A549 (cell line): Measurements from ENCODE around the gene TUT4.

Experiments
- ATOH8 ChIP-seq: fragments of 250-450 bp; sonication (Bioruptor Pico); IDR thresholded peaks from 2 replicates; pipeline ENCODE4 v1.5.0; 2020; ENCODE audit warnings: low read depth, mild to moderate bottlenecking, moderate library complexity
- CHD2 ChIP-seq: fragments of 150-350 bp; IDR thresholded peaks from 2 replicates; pipeline ENCODE4 v1.6.1; 2014; ENCODE audit warnings: low read length; ENCODE audit not compliant: partially characterized antibody
- CTCF ChIP-seq: fragments of >200 bp; sonication (Bioruptor Twin); formaldehyde crosslinking; IDR thresholded peaks from 3 replicates; pipeline ENCODE4 v1.5.1; 2016
- ELK1 ChIP-seq: fragments of 150-350 bp; IDR thresholded peaks from 2 replicates; pipeline ENCODE4 v1.6.1; 2014; ENCODE audit warnings: low read depth, mild to moderate bottlenecking, low read length
- MAX ChIP-seq: IDR thresholded peaks from 2 replicates; pipeline ENCODE4 v1.6.1; 2012
- PBX3 ChIP-seq: IDR thresholded peaks from 2 replicates; pipeline ENCODE4 v1.6.1; 2012
- POLR2A ChIP-seq: IDR thresholded peaks from 2 replicates; pipeline ENCODE4 v1.6.1; 2012; ENCODE audit warnings: mild to moderate bottlenecking, low read length
- RAD21 ChIP-seq, 2 experiments: fragments of >200 bp in 1 of 2; sonication (Bioruptor Twin) in 1 of 2; formaldehyde crosslinking in 1 of 2; IDR thresholded peaks in 1 of 2; conservative IDR thresholded peaks in 1 of 2; 2 replicates in 1 of 2; 3 replicates in 1 of 2; pipeline ENCODE4 v1.6.1; 2012 to 2018; ENCODE audit warnings: inconsistent platforms in 1 of 2
- RFX5 ChIP-seq: fragments of 450-650 bp; IDR thresholded peaks from 2 replicates; pipeline ENCODE4 v1.7.1; 2014; ENCODE audit warnings: antibody characterized with exemption, mild to moderate bottlenecking, moderate library complexity
- SMC3 ChIP-seq: fragments of >200 bp; sonication (Bioruptor Twin); formaldehyde crosslinking; IDR thresholded peaks from 3 replicates; pipeline ENCODE4 v1.6.1; 2018; ENCODE audit warnings: inconsistent platforms
- SREBF2 ChIP-seq: fragments of 450-650 bp; IDR thresholded peaks from 2 replicates; pipeline ENCODE4 v1.6.1; 2014; ENCODE audit warnings: mild to moderate bottlenecking, moderate library complexity

- TF ChIP-seq RAD21 (conservative IDR thresholded peaks at IDR 0.05 in 1 of 2, IDR thresholded peaks at IDR 0.05 in 1 of 2) = no peak
- no peak for TF ChIP-seq CTCF
- TF ChIP-seq POLR2A = no peak
- no peak for TF ChIP-seq SREBF2
- no peak for TF ChIP-seq RFX5
- no peak for TF ChIP-seq ELK1
- no peak for TF ChIP-seq PBX3
- TF ChIP-seq CHD2 = no peak
- no peak for TF ChIP-seq ATOH8 (CRISPR knock-in tag)
- no peak for TF ChIP-seq MAX
- no peak for TF ChIP-seq SMC3
Measured at GRCh38 chr1:52597912-52598311, 45.0 kb upstream of the TUT4 start.
